Osteoblast (primary cell): ENCODE results near the gene SLC39A12. TPM values are rescaled to one million over a fixed set of nuclear protein-coding genes. Genes with fewer than 3 reads are reported as not detected.

Experiments
- DNase-seq: peaks from one replicate; pipeline ENCODE4 v3.0.0; 2011; ENCODE audit warnings: low spot score, mixed read lengths; ENCODE audit not compliant: insufficient read length; ENCODE audit errors: missing footprints
- H2AFZ ChIP-seq: 2 replicates; pipeline ENCODE4 v1.6.0; 2011; ENCODE audit warnings: mild to moderate bottlenecking, low read length
- H3K27ac ChIP-seq: 2 replicates; pipeline ENCODE4 v1.5.1; 2011; ENCODE audit warnings: mild to moderate bottlenecking, low read depth, low read length, moderate library complexity
- H3K27me3 ChIP-seq: 2 replicates; pipeline ENCODE4 v1.6.0; 2012; ENCODE audit warnings: mild to moderate bottlenecking, control low read depth, inconsistent platforms, low read length, moderate library complexity; ENCODE audit not compliant: insufficient read depth
- H3K36me3 ChIP-seq: 2 replicates; pipeline ENCODE4 v1.5.1; 2011; ENCODE audit warnings: mild to moderate bottlenecking, low read length, control low read depth, moderate library complexity; ENCODE audit not compliant: insufficient read depth
- H3K4me1 ChIP-seq: 2 replicates; pipeline ENCODE4 v1.5.1; 2011; ENCODE audit warnings: mild to moderate bottlenecking, low read length, control low read depth, moderate library complexity; ENCODE audit not compliant: insufficient read depth
- H3K4me2 ChIP-seq: 2 replicates; pipeline ENCODE4 v1.6.0; 2011; ENCODE audit warnings: mild to moderate bottlenecking, low read length; ENCODE audit not compliant: insufficient read depth
- H3K4me3 ChIP-seq: fragments of 200-600 bp; sonication (generic); 3 replicates; pipeline ENCODE4 v1.5.1; 2012; ENCODE audit warnings: mild to moderate bottlenecking, low read length, inconsistent platforms; ENCODE audit not compliant: insufficient read depth
- H3K79me2 ChIP-seq: 2 replicates; pipeline ENCODE4 v1.6.0; 2012; ENCODE audit warnings: mild to moderate bottlenecking, low read length, control low read depth, inconsistent platforms; ENCODE audit not compliant: insufficient read depth
- H3K9me3 ChIP-seq: 2 replicates; pipeline ENCODE4 v1.5.1; 2011; ENCODE audit warnings: low read depth, low read length, control low read depth
- H4K20me1 ChIP-seq: 2 replicates; pipeline ENCODE4 v1.6.0; 2012; ENCODE audit warnings: mild to moderate bottlenecking, low read length, control low read depth; ENCODE audit not compliant: insufficient read depth
- total RNA-seq: library from RNA; depleted of rRNA; stranded (reverse); fragments of >200 nt; gene quantifications from 2 replicates; pipeline ENCODE4 v1.2.3, GENCODE V29; 2012
- TF ChIP-seq, protein P1 (sequence below): IDR thresholded peaks from 2 replicates; pipeline ENCODE4 v1.5.1; 2011; ENCODE audit warnings: mild to moderate bottlenecking, low read depth, low read length, moderate library complexity; ENCODE audit errors: extremely low read depth

Gene SLC39A12
- total RNA-seq = not detected in 2 replicates

DNA sequence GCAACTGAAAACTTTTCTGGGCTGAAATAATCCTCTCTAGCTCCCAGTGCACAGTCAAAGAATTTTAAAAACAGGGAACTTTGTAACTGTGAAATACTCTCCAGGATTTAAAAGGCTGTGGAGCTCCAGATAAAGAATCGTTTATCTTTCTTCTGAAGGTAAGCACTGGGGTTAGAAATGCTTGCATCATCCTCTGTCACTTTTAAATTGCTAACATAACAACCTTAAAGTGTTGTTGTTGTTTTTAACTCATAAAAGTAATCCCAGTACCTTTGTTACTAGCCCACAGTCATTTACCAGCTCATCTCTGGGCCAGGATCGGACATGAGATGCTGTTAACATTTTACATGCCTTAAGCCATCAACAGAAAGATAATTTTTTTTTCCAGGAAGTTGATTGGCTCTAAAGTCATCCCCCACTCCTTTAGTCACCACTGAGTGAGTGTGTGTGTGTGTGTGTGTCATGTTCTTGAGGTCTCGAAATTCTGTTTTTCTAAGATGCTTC, at the start of gene SLC39A12:
Gene SLC39A12 (plus strand): TSS at position 51 of the 504 bp plus-strand sequence. CDS start 1,359 bp downstream, outside the sequence.
- peaks cover 2% of the 10 kb centered on the region for H3K27me3 ChIP-seq
- peak within 1 kb of the TSS; percentile 69 for H2AFZ ChIP-seq
- no peaks in the 10 kb centered on the region for H3K36me3 ChIP-seq
- H3K9me3 ChIP-seq = no peaks in the 10 kb centered on the region
- no peaks in the 10 kb centered on the region for H3K79me2 ChIP-seq
- TF ChIP-seq, protein P1, sequence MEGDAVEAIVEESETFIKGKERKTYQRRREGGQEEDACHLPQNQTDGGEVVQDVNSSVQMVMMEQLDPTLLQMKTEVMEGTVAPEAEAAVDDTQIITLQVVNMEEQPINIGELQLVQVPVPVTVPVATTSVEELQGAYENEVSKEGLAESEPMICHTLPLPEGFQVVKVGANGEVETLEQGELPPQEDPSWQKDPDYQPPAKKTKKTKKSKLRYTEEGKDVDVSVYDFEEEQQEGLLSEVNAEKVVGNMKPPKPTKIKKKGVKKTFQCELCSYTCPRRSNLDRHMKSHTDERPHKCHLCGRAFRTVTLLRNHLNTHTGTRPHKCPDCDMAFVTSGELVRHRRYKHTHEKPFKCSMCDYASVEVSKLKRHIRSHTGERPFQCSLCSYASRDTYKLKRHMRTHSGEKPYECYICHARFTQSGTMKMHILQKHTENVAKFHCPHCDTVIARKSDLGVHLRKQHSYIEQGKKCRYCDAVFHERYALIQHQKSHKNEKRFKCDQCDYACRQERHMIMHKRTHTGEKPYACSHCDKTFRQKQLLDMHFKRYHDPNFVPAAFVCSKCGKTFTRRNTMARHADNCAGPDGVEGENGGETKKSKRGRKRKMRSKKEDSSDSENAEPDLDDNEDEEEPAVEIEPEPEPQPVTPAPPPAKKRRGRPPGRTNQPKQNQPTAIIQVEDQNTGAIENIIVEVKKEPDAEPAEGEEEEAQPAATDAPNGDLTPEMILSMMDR = no peak
- DNase-seq = peak; percentile 90
- no peaks in the 10 kb centered on the region for H4K20me1 ChIP-seq
- no peak within 1 kb of the TSS for H3K4me3 ChIP-seq
- H3K4me1 ChIP-seq = peaks cover 15% of the 10 kb centered on the region
- H3K4me2 ChIP-seq = peak within 1 kb of the TSS; percentile 42
- H3K27ac ChIP-seq = no peak within 1 kb of the TSS

DNA sequence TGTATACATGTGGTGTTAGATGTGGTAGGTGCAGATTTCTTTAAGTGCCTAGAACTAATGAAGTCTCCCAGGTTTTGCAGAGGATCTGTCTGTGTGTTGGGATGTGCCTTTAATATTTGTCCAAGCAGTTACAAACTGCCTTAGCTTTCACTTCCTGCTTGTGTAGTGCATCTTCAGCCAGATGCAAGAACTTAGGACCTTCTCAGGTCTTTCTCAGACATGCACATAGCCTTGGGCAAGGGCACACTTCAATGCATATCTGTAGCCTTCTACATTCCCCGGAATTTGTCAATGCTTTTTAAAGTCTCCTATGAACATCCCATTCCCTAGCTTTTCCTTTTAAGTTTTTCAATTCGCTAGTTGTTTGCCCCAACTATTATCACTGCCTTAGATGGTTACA, 47.2 kb upstream of the SLC39A12 start:
- no peak overlapping the region for H3K4me2 ChIP-seq
- H3K4me1 ChIP-seq = no peaks in the 10 kb centered on the region
- no peak overlapping the region for H3K4me3 ChIP-seq
- H2AFZ ChIP-seq = no peak overlapping the region
- no peak overlapping the region for H3K27ac ChIP-seq
- H3K79me2 ChIP-seq = no peaks in the 10 kb centered on the region
- TF ChIP-seq, protein P1 = no peak
- no peak for DNase-seq
- no peaks in the 10 kb centered on the region for H3K9me3 ChIP-seq
- peaks cover 7% of the 10 kb centered on the region for H3K27me3 ChIP-seq
- H3K36me3 ChIP-seq = no peaks in the 10 kb centered on the region
- H4K20me1 ChIP-seq = no peaks in the 10 kb centered on the region

DNA sequence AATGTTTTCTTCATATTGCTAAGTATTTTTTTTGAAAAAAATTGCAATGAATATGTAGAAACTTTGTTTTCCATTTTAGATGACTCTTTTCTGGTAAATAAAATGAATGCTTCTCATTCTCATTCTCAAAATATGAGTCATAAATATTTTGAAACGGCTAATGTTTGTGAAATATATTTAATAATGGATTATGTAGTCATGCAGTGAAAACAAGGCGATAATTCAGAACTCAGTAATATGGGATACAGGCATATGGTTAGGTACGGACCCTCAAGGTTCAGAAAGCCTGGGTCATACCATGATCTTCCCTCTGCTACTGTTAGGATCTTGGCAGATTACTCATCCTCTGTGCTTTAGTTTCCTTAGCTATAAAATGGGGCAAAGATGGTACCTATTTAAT, 46.2 kb upstream of the SLC39A12 start:
- no peak overlapping the region for H2AFZ ChIP-seq
- TF ChIP-seq, protein P1 = no peak
- no peak overlapping the region for H3K27ac ChIP-seq
- no peaks in the 10 kb centered on the region for H3K9me3 ChIP-seq
- H3K4me1 ChIP-seq = no peaks in the 10 kb centered on the region
- no peaks in the 10 kb centered on the region for H3K79me2 ChIP-seq
- no peak overlapping the region for H3K4me2 ChIP-seq
- no peak for DNase-seq
- H4K20me1 ChIP-seq = no peaks in the 10 kb centered on the region
- no peak overlapping the region for H3K4me3 ChIP-seq
- no peaks in the 10 kb centered on the region for H3K36me3 ChIP-seq
- H3K27me3 ChIP-seq = peaks cover 7% of the 10 kb centered on the region

DNA sequence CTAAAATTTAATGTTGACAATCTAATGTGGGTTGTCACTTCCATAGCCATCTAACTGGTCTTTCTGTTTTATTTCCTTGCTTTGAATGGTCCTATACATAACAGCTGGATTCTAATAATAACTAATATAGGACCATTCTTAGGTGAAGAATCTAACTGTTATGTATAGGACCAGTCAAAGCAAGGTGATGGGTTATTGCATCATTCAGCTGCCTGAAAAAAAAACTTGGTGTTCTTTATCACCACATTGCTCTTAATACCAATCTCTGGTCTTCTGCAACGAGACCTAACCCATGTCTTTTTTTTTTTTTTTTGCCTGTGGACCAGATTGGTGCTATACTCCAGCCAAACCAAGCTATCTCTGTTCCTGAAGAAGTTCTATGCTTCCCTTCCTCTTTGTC, 45.7 kb upstream of the SLC39A12 start:
- H3K36me3 ChIP-seq = no peaks in the 10 kb centered on the region
- H3K9me3 ChIP-seq = no peaks in the 10 kb centered on the region
- TF ChIP-seq, protein P1 = no peak
- H3K27me3 ChIP-seq = peaks cover 7% of the 10 kb centered on the region
- H3K4me1 ChIP-seq = no peaks in the 10 kb centered on the region
- no peaks in the 10 kb centered on the region for H4K20me1 ChIP-seq
- H3K4me2 ChIP-seq = no peak overlapping the region
- no peaks in the 10 kb centered on the region for H3K79me2 ChIP-seq
- no peak overlapping the region for H2AFZ ChIP-seq
- H3K27ac ChIP-seq = no peak overlapping the region
- DNase-seq = no peak
- no peak overlapping the region for H3K4me3 ChIP-seq
